ENCODE measurements around the gene BARHL1.

DNA sequence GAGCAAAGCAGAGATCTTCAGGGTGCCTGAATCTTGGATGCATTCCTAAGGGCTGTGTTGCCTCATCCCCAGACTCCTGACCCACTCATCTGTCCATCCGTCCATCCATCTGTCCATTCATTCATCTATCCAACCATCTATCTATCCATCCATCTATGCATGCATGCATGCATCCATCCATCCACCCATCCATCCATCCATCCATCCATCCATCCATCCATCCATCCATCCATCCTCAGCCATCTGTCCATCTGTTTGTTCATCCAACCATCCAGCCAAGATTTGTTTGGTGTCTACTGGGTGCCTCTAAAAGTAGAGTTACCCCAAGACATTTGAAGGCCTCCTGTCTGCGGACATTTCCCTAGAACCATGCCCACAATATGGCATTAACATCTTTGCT lies 27.7 kb upstream of the BARHL1 start:
- TF ChIP-seq, protein P1, sequence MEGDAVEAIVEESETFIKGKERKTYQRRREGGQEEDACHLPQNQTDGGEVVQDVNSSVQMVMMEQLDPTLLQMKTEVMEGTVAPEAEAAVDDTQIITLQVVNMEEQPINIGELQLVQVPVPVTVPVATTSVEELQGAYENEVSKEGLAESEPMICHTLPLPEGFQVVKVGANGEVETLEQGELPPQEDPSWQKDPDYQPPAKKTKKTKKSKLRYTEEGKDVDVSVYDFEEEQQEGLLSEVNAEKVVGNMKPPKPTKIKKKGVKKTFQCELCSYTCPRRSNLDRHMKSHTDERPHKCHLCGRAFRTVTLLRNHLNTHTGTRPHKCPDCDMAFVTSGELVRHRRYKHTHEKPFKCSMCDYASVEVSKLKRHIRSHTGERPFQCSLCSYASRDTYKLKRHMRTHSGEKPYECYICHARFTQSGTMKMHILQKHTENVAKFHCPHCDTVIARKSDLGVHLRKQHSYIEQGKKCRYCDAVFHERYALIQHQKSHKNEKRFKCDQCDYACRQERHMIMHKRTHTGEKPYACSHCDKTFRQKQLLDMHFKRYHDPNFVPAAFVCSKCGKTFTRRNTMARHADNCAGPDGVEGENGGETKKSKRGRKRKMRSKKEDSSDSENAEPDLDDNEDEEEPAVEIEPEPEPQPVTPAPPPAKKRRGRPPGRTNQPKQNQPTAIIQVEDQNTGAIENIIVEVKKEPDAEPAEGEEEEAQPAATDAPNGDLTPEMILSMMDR (IDR thresholded peaks at IDR 0.05), result no peak
- no peak for TF ChIP-seq RCOR1 (IDR thresholded peaks at IDR 0.05; ENCODE audit: low read depth, low read length)
- no peak for TF ChIP-seq TP53 (CRISPR knock-in tag; IDR thresholded peaks at IDR 0.05)
- no peak for TF ChIP-seq JUN (IDR thresholded peaks at IDR 0.05)
